HepG2 (cell line): ENCODE measurements around the gene CMIP. TPM values are rescaled to one million over a fixed set of nuclear protein-coding genes. Genes with fewer than 3 reads are reported as not detected.

Source experiments
- HNF4A ChIP-seq: sonication (generic); formaldehyde crosslinking; IDR thresholded peaks from 2 replicates; pipeline ENCODE4 v1.4.0; 2020; ENCODE audit warnings: missing genetic modification reagents
- ISL2 ChIP-seq: sonication (generic); formaldehyde crosslinking; IDR thresholded peaks from 2 replicates; pipeline ENCODE4 v1.5.0; 2020; ENCODE audit warnings: missing genetic modification reagents
- SMC3 ChIP-seq: IDR thresholded peaks from 2 replicates; pipeline ENCODE4 v1.6.1; 2011; ENCODE audit warnings: low read length, improper control_type of control experiment
- XRCC5 ChIP-seq: fragments of 200-400 bp; formaldehyde crosslinking; optimal IDR thresholded peaks from 2 replicates; pipeline ENCODE3; 2017; ENCODE audit warnings: mild to moderate bottlenecking, low read length
- ZBTB7B ChIP-seq: sonication (generic); formaldehyde crosslinking; IDR thresholded peaks from 2 replicates; pipeline ENCODE4 v1.4.0; 2020; ENCODE audit warnings: missing genetic modification reagents
- ZNF232 ChIP-seq: sonication (generic); formaldehyde crosslinking; IDR thresholded peaks from 2 replicates; pipeline ENCODE4 v1.4.0; 2020; ENCODE audit warnings: missing genetic modification reagents, borderline replicate concordance
- ZNF629 ChIP-seq: sonication (generic); formaldehyde crosslinking; conservative IDR thresholded peaks from 2 replicates; pipeline ENCODE4 v1.5.0; 2020; ENCODE audit warnings: missing genetic modification reagents
- ZNF768 ChIP-seq: sonication (generic); formaldehyde crosslinking; IDR thresholded peaks from 2 replicates; pipeline ENCODE4 v1.4.0; 2020; ENCODE audit warnings: missing genetic modification reagents
- polyA plus RNA-seq, 8 experiments: library from polyadenylated mRNA; depleted of rRNA in 3 of 8; stranded (reverse) in 7 of 8; unstranded in 1 of 8; fragments of >200 nt; fragmentation: Illumina TruSeq in 4 of 8; extraction: Trizol in 4 of 8; gene quantifications; 2 replicates each; pipeline versions ENCODE4 v1.2.1 to v1.2.3, GENCODE V29; 2011 to 2016; ENCODE audit warnings: low read depth in 4 of 8, missing spikeins in 1 of 8, mixed read lengths in 1 of 8; ENCODE audit not compliant: insufficient read depth in 1 of 8
- total RNA-seq, 5 experiments: library from RNA; depleted of rRNA; stranded (reverse); fragments of >200 nt; fragmentation: Illumina TruSeq; extraction: Trizol; gene quantifications; 2 replicates each; pipeline ENCODE4 v1.2.3, GENCODE V29; 2016; ENCODE audit warnings: low read depth in 1 of 5
- TF ChIP-seq, protein P1 (sequence below): sonication (generic); formaldehyde crosslinking; IDR thresholded peaks from 2 replicates; pipeline ENCODE4 v1.4.0; 2020; ENCODE audit warnings: missing genetic modification reagents
- TF ChIP-seq, protein P2 (sequence below): sonication (generic); formaldehyde crosslinking; IDR thresholded peaks from 2 replicates; pipeline ENCODE4 v1.5.0; 2020; ENCODE audit warnings: mild to moderate bottlenecking, missing genetic modification reagents, moderate library complexity
- TF ChIP-seq, protein P3 (sequence below): sonication (generic); formaldehyde crosslinking; IDR thresholded peaks from 2 replicates; pipeline ENCODE4 v1.4.0; 2020; ENCODE audit warnings: missing genetic modification reagents
- TF ChIP-seq, protein P4 (sequence below): sonication (generic); formaldehyde crosslinking; IDR thresholded peaks from 2 replicates; pipeline ENCODE4 v1.4.0; 2020; ENCODE audit warnings: missing genetic modification reagents

Gene CMIP
- total and polyA plus RNA-seq, 2 of the 13 experiments (the other 11 are each of a cell fraction or from before 2014, with no cell fraction given), result 10.9 to 18.1 TPM

DNA sequence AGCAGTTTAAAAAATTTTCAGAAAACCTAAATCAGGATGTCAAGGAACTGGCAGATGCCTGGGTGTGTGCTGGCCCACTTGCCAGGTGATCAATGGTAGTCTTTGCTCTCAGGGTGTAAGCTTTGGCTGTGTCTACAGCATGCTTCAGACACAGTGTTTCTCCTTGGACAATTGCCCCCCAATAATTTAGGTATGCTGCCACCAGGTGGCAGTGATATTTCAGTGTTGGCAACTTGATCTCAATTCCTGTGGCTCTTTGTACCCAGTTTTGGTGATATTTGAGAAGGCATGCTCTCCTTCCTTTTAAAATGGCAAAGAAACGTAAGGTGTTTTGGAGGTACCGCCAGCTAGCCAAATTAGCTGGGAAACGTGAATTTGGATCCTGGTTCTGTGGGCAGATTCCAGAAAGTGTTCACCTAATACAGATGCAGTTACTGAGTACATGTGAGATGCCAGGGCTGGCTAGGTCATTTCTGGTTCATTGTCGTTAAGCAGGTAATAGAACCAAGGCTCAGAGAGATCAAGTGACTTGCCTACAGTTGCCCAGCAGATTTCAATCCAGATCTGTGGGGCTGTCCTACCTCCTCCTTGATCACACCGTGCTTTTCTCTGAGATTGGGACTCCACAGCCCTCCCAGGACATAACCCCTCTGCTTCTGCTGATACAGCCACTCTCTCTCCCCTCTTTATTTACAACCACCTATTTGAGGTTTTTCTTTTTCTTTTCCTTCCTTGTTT lies 178.9 kb downstream of the CMIP start (continued):
- TF ChIP-seq, protein P1, sequence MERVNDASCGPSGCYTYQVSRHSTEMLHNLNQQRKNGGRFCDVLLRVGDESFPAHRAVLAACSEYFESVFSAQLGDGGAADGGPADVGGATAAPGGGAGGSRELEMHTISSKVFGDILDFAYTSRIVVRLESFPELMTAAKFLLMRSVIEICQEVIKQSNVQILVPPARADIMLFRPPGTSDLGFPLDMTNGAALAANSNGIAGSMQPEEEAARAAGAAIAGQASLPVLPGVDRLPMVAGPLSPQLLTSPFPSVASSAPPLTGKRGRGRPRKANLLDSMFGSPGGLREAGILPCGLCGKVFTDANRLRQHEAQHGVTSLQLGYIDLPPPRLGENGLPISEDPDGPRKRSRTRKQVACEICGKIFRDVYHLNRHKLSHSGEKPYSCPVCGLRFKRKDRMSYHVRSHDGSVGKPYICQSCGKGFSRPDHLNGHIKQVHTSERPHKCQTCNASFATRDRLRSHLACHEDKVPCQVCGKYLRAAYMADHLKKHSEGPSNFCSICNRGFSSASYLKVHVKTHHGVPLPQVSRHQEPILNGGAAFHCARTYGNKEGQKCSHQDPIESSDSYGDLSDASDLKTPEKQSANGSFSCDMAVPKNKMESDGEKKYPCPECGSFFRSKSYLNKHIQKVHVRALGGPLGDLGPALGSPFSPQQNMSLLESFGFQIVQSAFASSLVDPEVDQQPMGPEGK (CRISPR knock-in tag), result 0 out of 2 replicates have a peak, but pooled peaks have one; percentile 27
- TF ChIP-seq, protein P2, sequence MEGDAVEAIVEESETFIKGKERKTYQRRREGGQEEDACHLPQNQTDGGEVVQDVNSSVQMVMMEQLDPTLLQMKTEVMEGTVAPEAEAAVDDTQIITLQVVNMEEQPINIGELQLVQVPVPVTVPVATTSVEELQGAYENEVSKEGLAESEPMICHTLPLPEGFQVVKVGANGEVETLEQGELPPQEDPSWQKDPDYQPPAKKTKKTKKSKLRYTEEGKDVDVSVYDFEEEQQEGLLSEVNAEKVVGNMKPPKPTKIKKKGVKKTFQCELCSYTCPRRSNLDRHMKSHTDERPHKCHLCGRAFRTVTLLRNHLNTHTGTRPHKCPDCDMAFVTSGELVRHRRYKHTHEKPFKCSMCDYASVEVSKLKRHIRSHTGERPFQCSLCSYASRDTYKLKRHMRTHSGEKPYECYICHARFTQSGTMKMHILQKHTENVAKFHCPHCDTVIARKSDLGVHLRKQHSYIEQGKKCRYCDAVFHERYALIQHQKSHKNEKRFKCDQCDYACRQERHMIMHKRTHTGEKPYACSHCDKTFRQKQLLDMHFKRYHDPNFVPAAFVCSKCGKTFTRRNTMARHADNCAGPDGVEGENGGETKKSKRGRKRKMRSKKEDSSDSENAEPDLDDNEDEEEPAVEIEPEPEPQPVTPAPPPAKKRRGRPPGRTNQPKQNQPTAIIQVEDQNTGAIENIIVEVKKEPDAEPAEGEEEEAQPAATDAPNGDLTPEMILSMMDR (CRISPR knock-in tag), result peak; percentile 83
- TF ChIP-seq ZNF768 (CRISPR knock-in tag) (peak; percentile 22; the same call in 1 of the 2 replicates), XRCC5 (peak; percentile 78), ZBTB7B (0 out of 2 replicates have a peak, but pooled peaks have one; percentile 34), HNF4A (CRISPR knock-in tag) (peak; percentile 52), ISL2 (CRISPR knock-in tag) (0 out of 2 replicates have a peak, but pooled peaks have one; percentile 32), ZNF629 (CRISPR knock-in tag) (0 out of 2 replicates have a peak, but pooled peaks have one; percentile 10), ZNF232 (CRISPR knock-in tag) (peak; percentile 22; the same call in 1 of the 2 replicates), SMC3 (peak; percentile 71; the same call in 1 of the 2 replicates)
- TF ChIP-seq, protein P3, sequence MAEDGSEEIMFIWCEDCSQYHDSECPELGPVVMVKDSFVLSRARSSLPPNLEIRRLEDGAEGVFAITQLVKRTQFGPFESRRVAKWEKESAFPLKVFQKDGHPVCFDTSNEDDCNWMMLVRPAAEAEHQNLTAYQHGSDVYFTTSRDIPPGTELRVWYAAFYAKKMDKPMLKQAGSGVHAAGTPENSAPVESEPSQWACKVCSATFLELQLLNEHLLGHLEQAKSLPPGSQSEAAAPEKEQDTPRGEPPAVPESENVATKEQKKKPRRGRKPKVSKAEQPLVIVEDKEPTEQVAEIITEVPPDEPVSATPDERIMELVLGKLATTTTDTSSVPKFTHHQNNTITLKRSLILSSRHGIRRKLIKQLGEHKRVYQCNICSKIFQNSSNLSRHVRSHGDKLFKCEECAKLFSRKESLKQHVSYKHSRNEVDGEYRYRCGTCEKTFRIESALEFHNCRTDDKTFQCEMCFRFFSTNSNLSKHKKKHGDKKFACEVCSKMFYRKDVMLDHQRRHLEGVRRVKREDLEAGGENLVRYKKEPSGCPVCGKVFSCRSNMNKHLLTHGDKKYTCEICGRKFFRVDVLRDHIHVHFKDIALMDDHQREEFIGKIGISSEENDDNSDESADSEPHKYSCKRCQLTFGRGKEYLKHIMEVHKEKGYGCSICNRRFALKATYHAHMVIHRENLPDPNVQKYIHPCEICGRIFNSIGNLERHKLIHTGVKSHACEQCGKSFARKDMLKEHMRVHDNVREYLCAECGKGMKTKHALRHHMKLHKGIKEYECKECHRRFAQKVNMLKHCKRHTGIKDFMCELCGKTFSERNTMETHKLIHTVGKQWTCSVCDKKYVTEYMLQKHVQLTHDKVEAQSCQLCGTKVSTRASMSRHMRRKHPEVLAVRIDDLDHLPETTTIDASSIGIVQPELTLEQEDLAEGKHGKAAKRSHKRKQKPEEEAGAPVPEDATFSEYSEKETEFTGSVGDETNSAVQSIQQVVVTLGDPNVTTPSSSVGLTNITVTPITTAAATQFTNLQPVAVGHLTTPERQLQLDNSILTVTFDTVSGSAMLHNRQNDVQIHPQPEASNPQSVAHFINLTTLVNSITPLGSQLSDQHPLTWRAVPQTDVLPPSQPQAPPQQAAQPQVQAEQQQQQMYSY, result no peak
- TF ChIP-seq, protein P4, sequence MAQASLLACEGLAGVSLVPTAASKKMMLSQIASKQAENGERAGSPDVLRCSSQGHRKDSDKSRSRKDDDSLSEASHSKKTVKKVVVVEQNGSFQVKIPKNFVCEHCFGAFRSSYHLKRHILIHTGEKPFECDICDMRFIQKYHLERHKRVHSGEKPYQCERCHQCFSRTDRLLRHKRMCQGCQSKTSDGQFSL, result 0 out of 2 replicates have a peak, but pooled peaks have one; percentile 57
- TF ChIP-seq, all 625 proteins: peak for 19
